PFSK-1 (cell line): Measurements from ENCODE around the gene GRK7.

ENCODE experiments used
- FOXP2 ChIP-seq: optimal IDR thresholded peaks from 2 replicates; pipeline ENCODE3; 2011; ENCODE audit warnings: borderline replicate concordance, control low read depth, inconsistent platforms; ENCODE audit not compliant: insufficient read depth; ENCODE audit errors: extremely low read length, extremely low read depth
- POLR2AphosphoS5 ChIP-seq: IDR thresholded peaks from 2 replicates; pipeline ENCODE4 v1.6.1; 2012; ENCODE audit warnings: low read depth, mild to moderate bottlenecking, control low read depth, low read length, moderate library complexity
- REST ChIP-seq, 2 experiments: IDR thresholded peaks; 2 replicates each; pipeline versions ENCODE4 v1.6.1 to v1.8.0; 2011 to 2012; ENCODE audit warnings: low read depth in 2 of 2, low read length in 2 of 2, control low read depth in 1 of 2, inconsistent platforms in 1 of 2, mild to moderate bottlenecking in 1 of 2, moderate library complexity in 1 of 2; ENCODE audit not compliant: insufficient read depth in 1 of 2
- SIN3A ChIP-seq: IDR thresholded peaks from 2 replicates; pipeline ENCODE4 v1.6.1; 2012; ENCODE audit warnings: mild to moderate bottlenecking, low read length, moderate library complexity, borderline replicate concordance; ENCODE audit not compliant: insufficient read depth
- TAF1 ChIP-seq: IDR thresholded peaks from 2 replicates; pipeline ENCODE4 v1.6.1; 2012; ENCODE audit warnings: low read length, control low read depth, borderline replicate concordance; ENCODE audit not compliant: insufficient read depth

Gene GRK7

GRCh38 chr3:141784531-141784930 is 21.3 kb downstream of the GRK7 start:
- TF ChIP-seq TAF1 (no peak), POLR2AphosphoS5 (no peak), REST (IDR thresholded peaks at IDR 0.05; ENCODE audit: insufficient read depth in 1 of 2, low read depth in 2 of 2, low read length in 2 of 2) (no peak), FOXP2 (no peak)

GRCh38 chr3:141788149-141788548 is 24.9 kb downstream of the GRK7 start:
- no peak for TF ChIP-seq FOXP2
- no peak for TF ChIP-seq REST (IDR thresholded peaks at IDR 0.05; ENCODE audit: insufficient read depth in 1 of 2, low read depth in 2 of 2, low read length in 2 of 2)
- TF ChIP-seq TAF1: no peak
- TF ChIP-seq POLR2AphosphoS5: no peak
- TF ChIP-seq SIN3A: no peak

GRCh38 chr3:141789281-141789680 is 26.1 kb downstream of the GRK7 start:
- TF ChIP-seq TAF1 (no peak), POLR2AphosphoS5 (no peak), FOXP2 (no peak), SIN3A (no peak), REST (IDR thresholded peaks at IDR 0.05; ENCODE audit: insufficient read depth in 1 of 2, low read depth in 2 of 2, low read length in 2 of 2) (no peak)

- no peak for TF ChIP-seq FOXP2
- TF ChIP-seq POLR2AphosphoS5: no peak
- no peak for TF ChIP-seq SIN3A
- no peak for TF ChIP-seq TAF1
- no peak for TF ChIP-seq REST (IDR thresholded peaks at IDR 0.05; ENCODE audit: insufficient read depth in 1 of 2, low read depth in 2 of 2, low read length in 2 of 2)
Measured at GRCh38 chr3:141790171-141790570, 27.0 kb downstream of the GRK7 start.

- no peak for TF ChIP-seq TAF1
- no peak for TF ChIP-seq SIN3A
- no peak for TF ChIP-seq FOXP2
- TF ChIP-seq REST (IDR thresholded peaks at IDR 0.05; ENCODE audit: insufficient read depth in 1 of 2, low read depth in 2 of 2, low read length in 2 of 2): no peak
Measured at GRCh38 chr3:141792495-141792894, 29.3 kb downstream of the GRK7 start.
